Cardiac muscle cell (in vitro differentiated cells and primary cell): ENCODE data around the gene RGSL1. TPM values are rescaled to one million over a fixed set of nuclear protein-coding genes. Genes with fewer than 3 reads are reported as not detected.

Experiments
- DNase-seq, 2 donors: peaks; one replicate each; pipeline versions ENCODE4 v3.0.0 to v3.0.0-alpha.2; 2010 to 2017; ENCODE audit warnings: low read depth in 1 of 2, low spot score in 1 of 2
- H3K27ac ChIP-seq: fragments of 200-600 bp; sonication (generic); 2 replicates; pipeline ENCODE4 v1.5.1; 2016
- H3K27me3 ChIP-seq: fragments of 200-600 bp; sonication (generic); 2 replicates; pipeline ENCODE4 v1.6.0; 2016; ENCODE audit warnings: control low read depth
- H3K36me3 ChIP-seq: fragments of 200-600 bp; sonication (generic); 2 replicates; pipeline ENCODE4 v1.5.1; 2016; ENCODE audit warnings: control low read depth
- H3K4me1 ChIP-seq: fragments of 200-600 bp; sonication (generic); 2 replicates; pipeline ENCODE4 v1.8.1; 2017; ENCODE audit warnings: low read depth, mild to moderate bottlenecking, mixed run types
- H3K4me3 ChIP-seq: fragments of 200-600 bp; sonication (generic); 2 replicates; pipeline ENCODE4 v1.5.1; 2016; ENCODE audit warnings: mild to moderate bottlenecking
- H3K9me3 ChIP-seq: fragments of 200-600 bp; sonication (generic); 2 replicates; pipeline ENCODE4 v1.5.1; 2017; ENCODE audit warnings: low read depth, mild to moderate bottlenecking, control low read depth
- CTCF ChIP-seq: IDR thresholded peaks from 2 replicates; pipeline ENCODE4 v1.5.1; 2012; ENCODE audit warnings: low read depth, mild to moderate bottlenecking, low read length
- polyA plus RNA-seq: library from polyadenylated mRNA; unstranded; fragments of >200 nt; fragmentation: Nextera tagmentation; extraction: Ambion mirVana; gene quantifications from 2 replicates; pipeline ENCODE4 v1.2.1, GENCODE V29; 2016
- total RNA-seq: library from RNA; depleted of rRNA; stranded (reverse); fragments of >200 nt; gene quantifications from 2 replicates; pipeline ENCODE4 v1.2.3, GENCODE V29; 2016

The RGSL1 gene
- total and polyA plus RNA-seq, 2 experiments from 2014 or later: not detected

GRCh38 chr1:182568647-182569284 is 118.8 kb downstream of the RGSL1 start:
- Histone ChIP-seq H3K27ac (no peak overlapping the region), H3K36me3 (no peaks in the 10 kb centered on the region), H3K9me3 (no peaks in the 10 kb centered on the region), H3K27me3 (no peaks in the 10 kb centered on the region), H3K4me1 (no peaks in the 10 kb centered on the region), H3K4me3 (no peak overlapping the region)
- DNase-seq: no peak
- no peak for TF ChIP-seq CTCF

DNA sequence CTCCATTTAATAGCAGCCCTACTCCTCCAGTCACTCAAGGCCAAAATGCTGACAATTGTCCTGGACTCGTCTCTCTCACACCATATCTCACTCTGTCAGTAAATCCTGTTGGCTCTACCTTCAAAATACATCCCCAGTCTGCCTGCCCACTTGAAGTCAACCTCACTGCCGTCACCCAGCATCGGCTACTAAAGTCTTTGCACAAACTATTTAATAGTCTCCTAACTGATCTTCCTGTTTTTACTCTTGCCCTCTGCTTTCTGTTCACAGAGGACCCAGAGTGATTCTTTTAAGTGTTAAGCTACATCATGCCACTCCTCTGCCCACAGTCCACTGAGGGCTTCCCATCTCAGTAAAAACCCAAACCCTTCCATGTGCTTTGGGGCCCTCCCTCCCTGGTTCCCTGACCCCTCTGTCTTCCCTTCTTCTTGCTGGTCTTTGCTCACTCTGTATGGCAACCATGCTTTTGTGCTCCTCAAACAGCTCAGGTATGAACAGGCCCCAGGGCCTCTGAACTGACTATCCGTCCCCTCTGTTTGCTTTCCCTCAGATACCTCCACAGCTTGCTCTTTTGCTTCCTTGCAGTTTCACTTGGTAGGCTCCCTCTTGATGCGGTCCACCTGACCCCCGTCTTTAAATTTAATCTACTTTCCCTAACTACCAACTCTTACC is 120.1 kb downstream of the RGSL1 start:
- TF ChIP-seq CTCF: no peak
- Histone ChIP-seq H3K4me3 (no peak overlapping the region), H3K36me3 (no peaks in the 10 kb centered on the region), H3K27ac (no peak overlapping the region), H3K4me1 (no peaks in the 10 kb centered on the region), H3K27me3 (no peaks in the 10 kb centered on the region), H3K9me3 (no peaks in the 10 kb centered on the region)
- no peak for DNase-seq

DNA sequence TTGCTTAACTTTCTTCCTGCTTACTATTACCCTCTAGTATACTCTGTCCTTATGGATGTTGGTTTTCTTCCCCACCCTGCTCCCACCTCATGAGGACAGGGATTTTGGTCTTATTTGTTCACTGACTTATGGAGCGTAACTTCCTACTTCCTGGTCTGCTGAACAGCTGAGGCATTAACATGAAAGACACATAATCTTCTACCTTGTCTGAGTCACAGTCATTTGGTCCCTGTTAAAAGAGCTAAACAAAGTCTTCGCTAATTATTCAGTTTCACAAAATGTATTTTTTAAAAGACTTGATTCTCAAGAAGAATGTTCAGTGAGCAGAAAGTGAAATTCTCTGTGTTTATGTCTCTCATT is 120.6 kb downstream of the RGSL1 start:
- TF ChIP-seq CTCF: no peak
- H3K36me3 ChIP-seq: no peaks in the 10 kb centered on the region
- no peaks in the 10 kb centered on the region for H3K9me3 ChIP-seq
- H3K4me3 ChIP-seq: no peak overlapping the region
- DNase-seq: no peak
- no peaks in the 10 kb centered on the region for H3K27me3 ChIP-seq
- no peaks in the 10 kb centered on the region for H3K4me1 ChIP-seq
- H3K27ac ChIP-seq: no peak overlapping the region

GRCh38 chr1:182574156-182574555 is 124.2 kb downstream of the RGSL1 start:
- no peaks in the 10 kb centered on the region for H3K9me3 ChIP-seq
- no peaks in the 10 kb centered on the region for H3K27me3 ChIP-seq
- DNase-seq: no peak
- H3K4me1 ChIP-seq: no peaks in the 10 kb centered on the region
- no peak overlapping the region for H3K27ac ChIP-seq
- H3K4me3 ChIP-seq: no peak overlapping the region
- no peak for TF ChIP-seq CTCF
- no peaks in the 10 kb centered on the region for H3K36me3 ChIP-seq

- Histone ChIP-seq H3K27ac (no peak overlapping the region), H3K4me3 (no peak overlapping the region), H3K27me3 (no peaks in the 10 kb centered on the region), H3K36me3 (no peaks in the 10 kb centered on the region), H3K4me1 (no peaks in the 10 kb centered on the region), H3K9me3 (no peaks in the 10 kb centered on the region)
- TF ChIP-seq CTCF: no peak
- peak in 1 of 2 donors; percentile 85 for DNase-seq
Measured at GRCh38 chr1:182575540-182576149, 125.7 kb downstream of the RGSL1 start.
